Stimulated activated CD4-positive, alpha-beta T cell treated with anti-CD3 and anti-CD28 coated beads, TNF-alpha, amount 100 ng/mL, for 4 hours (primary cell): ENCODE data around the gene SMC6.

Experiments
- DNase-seq, 3 experiments: peaks; one replicate each; pipeline ENCODE4 v3.0.0-alpha.2; 2020; ENCODE audit warnings: low read depth in 3 of 3

Gene SMC6

GRCh38 chr2:17652681-17653394 lies 100.8 kb downstream of the SMC6 start:
- no peak for DNase-seq

- DNase-seq, result no peak
These were observed 104.6 kb downstream of the SMC6 start for GRCh38 chr2:17649026-17649425.

- no peak for DNase-seq
These were observed 105.0 kb downstream of the SMC6 start for GRCh38 chr2:17648581-17648980.

GRCh38 chr2:17646838-17647701 lies 106.5 kb downstream of the SMC6 start:
- DNase-seq, result no peak

GRCh38 chr2:17646081-17646554 lies 107.5 kb downstream of the SMC6 start:
- DNase-seq, result peak in 1 of 3 experiments; percentile 7

- no peak for DNase-seq
These were observed 108.5 kb downstream of the SMC6 start for GRCh38 chr2:17644997-17645720.

- no peak for DNase-seq
These were observed 110.5 kb downstream of the SMC6 start for GRCh38 chr2:17643031-17643615.

GRCh38 chr2:17640406-17640805 lies 113.2 kb downstream of the SMC6 start:
- no peak for DNase-seq

- no peak for DNase-seq
These were observed 115.3 kb downstream of the SMC6 start for GRCh38 chr2:17638196-17638743.

GRCh38 chr2:17637131-17637906 lies 116.3 kb downstream of the SMC6 start:
- DNase-seq, result no peak

GRCh38 chr2:17636257-17636656 lies 117.4 kb downstream of the SMC6 start:
- no peak for DNase-seq

- no peak for DNase-seq
These were observed 118.6 kb downstream of the SMC6 start for GRCh38 chr2:17634997-17635396.

- DNase-seq, result no peak
These were observed 123.5 kb downstream of the SMC6 start for GRCh38 chr2:17630089-17630488.

GRCh38 chr2:17628349-17629261 lies 125.0 kb downstream of the SMC6 start:
- no peak for DNase-seq

- DNase-seq, result no peak
These were observed 126.2 kb downstream of the SMC6 start for GRCh38 chr2:17627434-17627833.

GRCh38 chr2:17626986-17627385 lies 126.6 kb downstream of the SMC6 start:
- no peak for DNase-seq

GRCh38 chr2:17625446-17625845 lies 128.2 kb downstream of the SMC6 start:
- DNase-seq, result no peak

- no peak for DNase-seq
These were observed 131.8 kb downstream of the SMC6 start for GRCh38 chr2:17621781-17622180.

GRCh38 chr2:17620841-17621240 lies 132.8 kb downstream of the SMC6 start:
- DNase-seq, result no peak

- DNase-seq, result no peak
These were observed 133.3 kb downstream of the SMC6 start for GRCh38 chr2:17620280-17620679.
